Spleen (tissue), 11 donors: ENCODE measurements around the gene VEPH1. TPM values are rescaled to one million over a fixed set of nuclear protein-coding genes. Genes with fewer than 3 reads are reported as not detected.

Experiments used
- DNase-seq: peaks from one replicate; pipeline ENCODE4 v3.0.0-alpha.2; 2020
- H3K27ac ChIP-seq, 8 donors: fragments of 200-600 bp; sonication (generic) in 7 of 8; 1 replicate in 4 of 8; 2 replicates in 4 of 8; pipeline versions ENCODE4 v1.5.0 to v1.8.0; 2016 to 2021; ENCODE audit warnings: inconsistent platforms in 4 of 8, mild to moderate bottlenecking in 4 of 8, moderate library complexity in 1 of 8
- H3K27me3 ChIP-seq, 7 donors: fragments of 200-600 bp; sonication (generic) in 6 of 7; replicated peaks in 1 of 7; 1 replicate in 4 of 7; 2 replicates in 3 of 7; pipeline versions ENCODE4 v1.5.0 to v1.8.0; 2016 to 2021; ENCODE audit warnings: inconsistent platforms in 3 of 7, mild to moderate bottlenecking in 1 of 7
- H3K36me3 ChIP-seq, 6 donors: fragments of 200-600 bp; sonication (generic) in 5 of 6; 1 replicate in 4 of 6; 2 replicates in 2 of 6; pipeline versions ENCODE4 v1.5.0 to v1.8.0; 2016 to 2021; ENCODE audit warnings: inconsistent platforms in 2 of 6
- H3K4me1 ChIP-seq, 6 donors: fragments of 200-600 bp; sonication (generic) in 5 of 6; 1 replicate in 3 of 6; 2 replicates in 3 of 6; pipeline versions ENCODE4 v1.5.0 to v1.8.0; 2016 to 2021; ENCODE audit warnings: inconsistent platforms in 3 of 6
- H3K4me3 ChIP-seq, 8 donors: fragments of 200-600 bp; sonication (generic) in 7 of 8; 1 replicate in 4 of 8; 2 replicates in 4 of 8; pipeline versions ENCODE4 v1.5.0 to v1.8.0; 2016 to 2021; ENCODE audit warnings: inconsistent platforms in 4 of 8, mild to moderate bottlenecking in 4 of 8, moderate library complexity in 2 of 8
- H3K9me3 ChIP-seq, 8 donors: fragments of 200-600 bp; sonication (generic) in 7 of 8; 1 replicate in 4 of 8; 2 replicates in 4 of 8; pipeline versions ENCODE4 v1.5.0 to v1.8.0; 2016 to 2021; ENCODE audit warnings: inconsistent platforms in 4 of 8
- CTCF ChIP-seq, 11 experiments: fragments of 200-600 bp in 7 of 11; fragments of 450-650 bp in 4 of 11; sonication (generic) in 4 of 11; IDR thresholded peaks in 8 of 11; conservative IDR thresholded peaks in 3 of 11; 1 replicate in 7 of 11; 2 replicates in 4 of 11; pipeline versions ENCODE4 v1.4.0 to v1.8.0; 2016 to 2021; ENCODE audit warnings: antibody characterized with exemption in 11 of 11, inconsistent platforms in 4 of 11, mild to moderate bottlenecking in 1 of 11
- POLR2A ChIP-seq, 3 donors: fragments of 450-650 bp; IDR thresholded peaks; one replicate each; pipeline ENCODE4 v1.5.1; 2017; ENCODE audit warnings: antibody characterized with exemption in 3 of 3, mild to moderate bottlenecking in 1 of 3
- POLR2AphosphoS5 ChIP-seq, 3 donors: sonication (generic); formaldehyde crosslinking; IDR thresholded peaks; one replicate each; pipeline ENCODE4 v1.5.1; 2017; ENCODE audit warnings: antibody characterized with exemption in 3 of 3
- WGBS, 5 donors: extraction: QIAGEN DNeasy Blood & Tissue Kit in 3 of 5; methylation state at CpG; one replicate each; pipeline versions ENCODE4 v1.1.5 to v1.1.7; 2013 to 2018; 5-methylcytosine and 5-hydroxymethylcytosine counted together
- intact Hi-C: fragments of 100-400 bp; cut with DNase I; formaldehyde crosslinking; loops from one replicate; pipeline ENCODE4 v1.15.0; 2023; ENCODE audit warnings: low total_unique reads
- polyA plus RNA-seq, 3 donors: library from polyadenylated mRNA; stranded (reverse); fragments of 200-250 nt; gene quantifications; one replicate each; pipeline ENCODE4 v1.2.1, GENCODE V29; 2013
- total RNA-seq, 7 donors: library from RNA; depleted of rRNA in 3 of 7; stranded (reverse); fragments of >200 nt in 3 of 7; fragmentation: NEBNext Ultra II Directional in 4 of 7; extraction: Animal tissue kit (Norgen Biotek cat#: 25700) in 4 of 7; gene quantifications; one replicate each; pipeline versions ENCODE4 v1.1.0 to v1.2.1, GENCODE V29; 2016 to 2021
- donor health status: healthy with polysubstance abuse.
- donor health status: DM: no; HTN: no; CAD: no; lungs with moderate emphysema.
- donor health status: DM: no; HTN: no; CAD: no.
- donor health status: Bipolar disorder and iron deficiency.
- donor health status: healthy.
- donor health status: DM: no; HTN: no; CAD: no.
- donor health status: DM: yes; HTN: yes; CAD: no.

Gene VEPH1
- total and polyA plus RNA-seq, 10 donors, result 0.26 to 19.6 (median 5.8) TPM

GRCh38 chr3:157529085-157529484 is 25.9 kb upstream of the VEPH1 start:
- no peaks in the 10 kb centered on the region for H3K9me3 ChIP-seq
- WGBS, 5 donors, result 85 to 93% (median 88%) methylated on average over 2 of the region's 2 CpGs
- no peaks in the 10 kb centered on the region for H3K27me3 ChIP-seq
- H3K27ac ChIP-seq, result no peak overlapping the region
- no peak overlapping the region for H3K4me3 ChIP-seq
- TF ChIP-seq CTCF (IDR thresholded peaks at IDR 0.05 in 8 of 11, conservative IDR thresholded peaks at IDR 0.05 in 3 of 11), result no peak
- TF ChIP-seq POLR2AphosphoS5 (IDR thresholded peaks at IDR 0.05), result no peak
- no peak for TF ChIP-seq POLR2A (IDR thresholded peaks at IDR 0.05)
- DNase-seq, result no peak
- intact Hi-C loops, result no loop called here
- H3K4me1 ChIP-seq, result peaks cover 0 to 6% (median 0%) of the 10 kb centered on the region in 6 donors
- no peaks in the 10 kb centered on the region for H3K36me3 ChIP-seq

- DNase-seq, result no peak
- intact Hi-C loops, result no loop called here
- Histone ChIP-seq H3K27ac (no peak overlapping the region), H3K36me3 (no peaks in the 10 kb centered on the region), H3K4me1 (peaks cover 0 to under 1% (median 0%) of the 10 kb centered on the region in 6 donors), H3K27me3 (no peaks in the 10 kb centered on the region), H3K9me3 (no peaks in the 10 kb centered on the region), H3K4me3 (no peak overlapping the region)
- 68 to 91% (median 88%) methylated on average over 5 of the region's 5 CpGs for WGBS, 5 donors
- TF ChIP-seq CTCF (IDR thresholded peaks at IDR 0.05 in 8 of 11, conservative IDR thresholded peaks at IDR 0.05 in 3 of 11) (no peak), POLR2A (IDR thresholded peaks at IDR 0.05) (no peak)
These were observed 24.1 kb upstream of the VEPH1 start for GRCh38 chr3:157527131-157527881.

GRCh38 chr3:157526036-157526435 is 22.8 kb upstream of the VEPH1 start:
- no peaks in the 10 kb centered on the region for H3K9me3 ChIP-seq
- no peak for DNase-seq
- WGBS, 5 donors, result 83 to 94% (median 92%) methylated on average over 2 of the region's 2 CpGs
- TF ChIP-seq POLR2A (IDR thresholded peaks at IDR 0.05) (no peak), POLR2AphosphoS5 (IDR thresholded peaks at IDR 0.05) (no peak), CTCF (IDR thresholded peaks at IDR 0.05 in 8 of 11, conservative IDR thresholded peaks at IDR 0.05 in 3 of 11) (no peak)
- no peaks in the 10 kb centered on the region for H3K4me1 ChIP-seq
- no peaks in the 10 kb centered on the region for H3K27me3 ChIP-seq
- no peaks in the 10 kb centered on the region for H3K36me3 ChIP-seq
- no peak overlapping the region for H3K4me3 ChIP-seq
- no peak overlapping the region for H3K27ac ChIP-seq
- intact Hi-C loops, result no loop called here

GRCh38 chr3:157523814-157524213 is 20.6 kb upstream of the VEPH1 start:
- no peak for DNase-seq
- H3K36me3 ChIP-seq, result no peaks in the 10 kb centered on the region
- TF ChIP-seq POLR2AphosphoS5 (IDR thresholded peaks at IDR 0.05) (no peak), CTCF (IDR thresholded peaks at IDR 0.05 in 8 of 11, conservative IDR thresholded peaks at IDR 0.05 in 3 of 11) (no peak), POLR2A (IDR thresholded peaks at IDR 0.05) (no peak)
- no peak overlapping the region for H3K27ac ChIP-seq
- no peaks in the 10 kb centered on the region for H3K27me3 ChIP-seq
- peaks cover 0 to 4% (median 0%) of the 10 kb centered on the region in 8 donors for H3K9me3 ChIP-seq
- H3K4me3 ChIP-seq, result no peak overlapping the region
- WGBS, 5 donors, result 92 to 100% (median 95%) methylated on average over 1 of the region's 1 CpG
- no peaks in the 10 kb centered on the region for H3K4me1 ChIP-seq
- intact Hi-C loops, result no loop called here
